ENCODE results near the gene PAK5.

The PAK5 gene

GRCh38 chr20:9775176-9775575, 63.7 kb downstream of the PAK5 start:
- no peak for FAIRE-seq

- no peak for FAIRE-seq
These were observed 68.9 kb downstream of the PAK5 start for GRCh38 chr20:9769954-9770353.

- no peak for FAIRE-seq
These were observed 77.4 kb downstream of the PAK5 start for GRCh38 chr20:9761476-9761875.

GRCh38 chr20:9759392-9759791, 79.5 kb downstream of the PAK5 start:
- no peak for FAIRE-seq

- no peak for FAIRE-seq
These were observed 80.1 kb downstream of the PAK5 start for GRCh38 chr20:9758752-9759151.

- no peak for FAIRE-seq
These were observed 82.2 kb downstream of the PAK5 start for GRCh38 chr20:9756660-9757059.

- FAIRE-seq: no peak
These were observed 83.6 kb downstream of the PAK5 start for GRCh38 chr20:9755301-9755700.

- FAIRE-seq: no peak
These were observed 94.3 kb downstream of the PAK5 start for GRCh38 chr20:9744551-9744950.

GRCh38 chr20:9743871-9744270, 95.0 kb downstream of the PAK5 start:
- FAIRE-seq: no peak

GRCh38 chr20:9742821-9743220, 96.1 kb downstream of the PAK5 start:
- no peak for FAIRE-seq

- FAIRE-seq: no peak
These were observed 96.9 kb downstream of the PAK5 start for GRCh38 chr20:9741996-9742395.

- FAIRE-seq: no peak
These were observed 98.4 kb downstream of the PAK5 start for GRCh38 chr20:9740486-9740885.

- no peak for FAIRE-seq
These were observed 98.9 kb downstream of the PAK5 start for GRCh38 chr20:9739991-9740390.

GRCh38 chr20:9736373-9736772, 102.5 kb downstream of the PAK5 start:
- no peak for FAIRE-seq

- no peak for FAIRE-seq
These were observed 115.2 kb downstream of the PAK5 start for GRCh38 chr20:9723501-9724202.

- no peak for FAIRE-seq
These were observed 127.0 kb downstream of the PAK5 start for GRCh38 chr20:9711872-9712271.

GRCh38 chr20:9710685-9711084, 128.2 kb downstream of the PAK5 start:
- FAIRE-seq: no peak

GRCh38 chr20:9705722-9706476, 133.0 kb downstream of the PAK5 start:
- FAIRE-seq: no peak

- no peak for FAIRE-seq
These were observed 139.7 kb downstream of the PAK5 start for GRCh38 chr20:9699181-9699580.

- FAIRE-seq: no peak
These were observed 149.8 kb downstream of the PAK5 start for GRCh38 chr20:9689041-9689440.

GRCh38 chr20:9686866-9687265, 152.0 kb downstream of the PAK5 start:
- no peak for FAIRE-seq

- FAIRE-seq: no peak
These were observed 152.4 kb downstream of the PAK5 start for GRCh38 chr20:9686455-9686854.

GRCh38 chr20:9686001-9686400, 152.9 kb downstream of the PAK5 start:
- FAIRE-seq: no peak

GRCh38 chr20:9685011-9685410, 153.9 kb downstream of the PAK5 start:
- FAIRE-seq: no peak
